Stimulated activated CD8-positive, alpha-beta memory T cell treated with anti-CD3 and anti-CD28 coated beads, Interleukin-2, amount 100 ng/mL, for 48 hours (primary cell): Measurements from ENCODE around the gene TRIOBP.

Experiments used
- DNase-seq, 2 donors: peaks; one replicate each; pipeline ENCODE4 v3.0.0-alpha.2; 2020; ENCODE audit warnings: low read depth in 2 of 2

Gene TRIOBP

DNA sequence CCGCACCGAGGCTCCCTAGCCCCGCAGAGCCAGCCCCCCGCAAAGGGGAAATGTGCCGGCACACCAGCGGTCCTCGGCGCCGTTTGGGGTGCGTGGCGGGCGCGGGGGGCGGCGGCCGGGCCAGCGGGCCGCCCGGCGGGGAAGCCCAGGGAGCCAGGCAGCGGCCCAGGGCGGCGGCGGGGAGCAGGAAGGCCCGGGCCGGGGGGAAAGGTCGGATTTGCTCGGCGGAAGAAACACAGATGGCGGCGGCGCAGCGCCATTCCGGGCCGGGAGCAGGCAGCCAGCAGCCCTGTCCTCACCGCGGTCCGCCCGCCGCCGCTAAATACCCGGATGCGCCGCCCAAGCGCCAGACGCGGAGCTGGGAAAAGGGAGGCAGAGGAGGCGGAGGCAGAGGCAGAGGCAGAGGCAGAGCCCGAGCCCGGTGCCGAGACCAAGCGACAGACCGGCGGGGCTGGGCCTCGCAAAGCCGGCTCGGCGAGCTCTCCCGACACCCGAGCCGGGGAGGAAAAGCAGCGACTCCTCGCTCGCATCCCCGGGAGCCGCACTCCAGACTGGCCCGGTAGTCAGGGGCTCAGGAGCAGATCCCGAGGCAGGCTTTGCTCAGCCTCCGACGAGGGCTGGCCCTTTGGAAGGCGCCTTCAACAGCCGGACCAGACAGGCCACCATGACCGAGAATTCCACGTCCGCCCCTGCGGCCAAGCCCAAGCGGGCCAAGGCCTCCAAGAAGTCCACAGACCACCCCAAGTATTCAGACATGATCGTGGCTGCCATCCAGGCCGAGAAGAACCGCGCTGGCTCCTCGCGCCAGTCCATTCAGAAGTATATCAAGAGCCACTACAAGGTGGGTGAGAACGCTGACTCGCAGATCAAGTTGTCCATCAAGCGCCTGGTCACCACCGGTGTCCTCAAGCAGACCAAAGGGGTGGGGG is 108.3 kb downstream of the TRIOBP start:
- DNase-seq: peak; percentile 51 to 70

DNA sequence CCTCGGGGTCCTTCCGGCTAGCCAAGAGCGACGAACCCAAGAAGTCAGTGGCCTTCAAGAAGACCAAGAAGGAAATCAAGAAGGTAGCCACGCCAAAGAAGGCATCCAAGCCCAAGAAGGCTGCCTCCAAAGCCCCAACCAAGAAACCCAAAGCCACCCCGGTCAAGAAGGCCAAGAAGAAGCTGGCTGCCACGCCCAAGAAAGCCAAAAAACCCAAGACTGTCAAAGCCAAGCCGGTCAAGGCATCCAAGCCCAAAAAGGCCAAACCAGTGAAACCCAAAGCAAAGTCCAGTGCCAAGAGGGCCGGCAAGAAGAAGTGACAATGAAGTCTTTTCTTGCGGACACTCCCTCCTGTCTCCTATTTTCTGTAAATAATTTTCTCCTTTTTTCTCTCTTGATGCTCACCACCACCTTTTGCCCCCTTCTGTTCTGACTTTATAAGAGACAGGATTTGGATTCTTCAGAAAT is 109.0 kb downstream of the TRIOBP start:
- no peak for DNase-seq

DNA sequence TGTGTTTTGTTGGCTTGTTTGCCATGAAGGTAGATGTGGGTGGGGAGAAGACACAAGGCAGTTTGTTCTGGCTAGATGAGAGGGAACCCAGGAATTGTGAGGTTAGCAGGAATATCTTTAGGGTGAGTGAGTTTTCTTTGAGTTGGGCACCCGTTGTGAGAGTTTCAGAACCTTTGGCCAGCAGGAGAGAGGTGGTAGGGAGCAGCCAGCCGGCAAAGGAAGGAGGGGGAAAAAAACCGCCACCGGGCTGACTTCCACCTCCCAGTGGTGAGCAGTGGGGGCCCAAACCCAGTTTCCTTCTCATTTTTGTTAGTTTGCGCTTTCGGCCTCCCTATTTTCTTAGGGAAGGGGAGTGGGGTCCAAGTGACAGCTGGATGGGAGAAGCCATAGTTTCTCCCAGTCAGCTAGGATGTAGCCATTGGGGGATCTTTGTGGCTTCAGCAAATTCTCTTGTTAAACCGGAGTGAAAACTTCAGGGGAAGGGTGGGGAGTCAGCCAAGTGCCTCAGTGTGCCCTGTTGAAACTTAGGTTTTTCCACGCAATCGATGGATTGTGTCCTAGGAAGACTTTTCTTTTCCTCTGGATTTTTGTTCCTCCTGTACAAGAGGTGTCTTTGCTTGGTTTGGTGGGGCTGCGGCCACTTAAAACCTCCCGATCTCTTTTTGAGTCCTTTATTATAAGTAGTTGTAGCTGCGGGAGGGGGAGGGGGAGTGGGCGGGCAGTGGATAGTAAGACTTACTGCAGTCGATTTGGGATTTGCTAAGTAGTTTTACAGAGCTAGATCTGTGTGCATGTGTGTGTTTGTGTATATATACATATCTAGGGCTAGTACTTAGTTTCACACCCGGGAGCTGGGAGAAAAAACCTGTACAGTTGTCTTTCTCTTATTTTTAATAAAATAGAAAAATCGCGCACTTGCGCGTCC is 109.8 kb downstream of the TRIOBP start:
- no peak for DNase-seq

DNA sequence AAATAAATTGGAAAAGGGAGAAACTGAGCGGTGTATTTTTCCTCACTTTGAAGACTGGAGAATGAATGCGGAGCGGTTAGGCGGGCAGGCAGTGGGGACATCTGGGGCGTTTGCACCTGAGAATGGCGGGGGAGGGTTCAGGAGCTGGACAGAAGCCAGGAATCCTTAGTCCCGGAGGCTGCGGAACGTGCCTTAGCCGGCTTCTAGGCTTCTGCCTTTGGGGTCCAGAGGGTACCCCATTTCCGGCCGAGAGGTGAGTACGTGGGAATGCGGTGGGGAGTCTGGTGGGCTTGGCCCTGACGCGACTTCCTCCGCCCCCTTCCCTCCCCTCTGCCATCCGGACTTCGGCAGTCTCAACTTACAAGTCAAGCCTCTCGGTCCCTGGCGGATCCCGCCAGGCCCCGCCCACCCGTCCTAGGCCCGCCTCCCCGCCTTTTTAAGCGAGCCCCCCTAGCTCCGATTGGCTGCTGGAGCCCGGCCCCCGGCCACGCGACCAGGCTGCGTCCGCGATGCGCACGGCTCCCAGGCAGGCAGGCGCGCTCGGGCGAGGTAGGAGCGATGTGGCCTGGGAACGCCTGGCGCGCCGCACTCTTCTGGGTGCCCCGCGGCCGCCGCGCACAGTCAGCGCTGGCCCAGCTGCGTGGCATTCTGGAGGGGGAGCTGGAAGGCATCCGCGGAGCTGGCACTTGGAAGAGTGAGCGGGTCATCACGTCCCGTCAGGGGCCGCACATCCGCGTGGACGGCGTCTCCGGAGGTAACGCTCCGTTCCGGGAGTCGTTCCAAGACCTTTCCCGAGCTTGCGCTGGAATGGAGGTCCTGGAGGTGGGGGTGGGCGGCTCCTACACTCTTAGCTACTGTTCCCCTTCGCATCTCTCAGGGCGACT is 110.8 kb downstream of the TRIOBP start, which contains the start of gene GCAT:
Gene GCAT, plus strand, starts transcription at position 525 of the 884 bp plus-strand sequence. Its CDS starts 34 bp downstream, at position 559.
- peak; percentile 90 to 96 for DNase-seq

DNA sequence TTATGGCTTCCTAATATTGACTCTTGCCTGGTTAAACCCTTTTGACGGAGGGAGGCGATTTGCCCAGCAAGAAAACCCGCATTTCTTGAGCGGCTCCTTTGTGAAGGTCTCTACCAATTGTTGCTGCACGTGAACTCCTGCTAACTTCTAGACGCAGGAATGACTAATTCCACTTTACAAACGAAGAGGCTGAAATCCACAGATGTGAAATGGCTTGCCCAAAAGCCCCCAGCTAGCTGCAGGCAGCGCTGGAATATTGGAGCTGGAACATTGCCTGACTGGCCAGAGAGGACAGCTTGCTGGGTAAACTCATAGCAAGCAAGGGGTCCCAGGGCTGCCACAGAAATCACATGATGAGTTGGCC is 111.4 kb downstream of the TRIOBP start:
- no peak for DNase-seq

DNA sequence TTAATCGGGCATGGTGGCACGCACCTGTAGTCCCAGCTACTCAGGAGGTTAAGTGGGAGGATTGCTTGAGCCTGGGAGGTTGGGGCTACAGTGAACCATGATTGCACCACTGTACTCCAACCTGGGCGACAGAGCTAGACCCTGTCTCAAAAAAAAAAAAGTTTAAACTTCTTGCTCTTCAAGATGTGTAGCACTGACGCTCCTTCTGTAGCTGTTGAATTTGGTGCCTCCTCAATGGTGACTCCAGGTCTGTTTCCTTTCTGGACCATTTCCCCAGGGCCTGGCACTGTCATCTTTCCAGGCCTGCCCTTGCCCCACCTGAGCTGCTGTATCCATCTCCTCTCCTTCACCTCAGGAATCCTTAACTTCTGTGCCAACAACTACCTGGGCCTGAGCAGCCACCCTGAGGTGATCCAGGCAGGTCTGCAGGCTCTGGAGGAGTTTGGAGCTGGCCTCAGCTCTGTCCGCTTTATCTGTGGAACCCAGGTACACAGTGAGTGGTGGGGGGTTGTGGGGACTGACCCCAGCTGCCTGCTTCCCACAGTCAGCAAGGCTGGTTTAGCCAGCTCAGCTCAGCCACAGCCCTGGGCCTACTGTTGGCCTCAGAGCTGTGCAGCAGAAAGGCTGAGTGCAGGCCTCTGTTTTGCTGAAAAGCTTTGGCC is 113.0 kb downstream of the TRIOBP start:
- no peak for DNase-seq

DNA sequence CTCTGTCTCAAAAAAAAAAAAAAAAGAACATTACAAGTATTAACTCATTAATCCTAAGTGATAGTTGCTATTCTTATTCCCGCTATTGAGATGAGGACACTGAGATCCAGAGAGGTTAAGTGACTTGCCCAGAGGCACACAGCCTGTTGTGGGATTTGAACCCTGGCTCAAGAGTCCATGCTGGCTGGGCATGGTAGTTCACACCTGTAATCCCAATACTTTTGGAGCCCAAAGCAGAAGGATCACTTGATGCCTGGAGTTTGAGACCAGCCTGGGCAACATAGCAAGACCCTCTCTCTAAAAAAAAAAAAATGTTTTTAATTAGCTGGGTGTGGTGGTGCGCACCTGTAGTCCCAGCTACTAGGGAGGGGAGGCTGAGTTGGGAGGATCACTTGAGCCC is 115.0 kb downstream of the TRIOBP start:
- no peak for DNase-seq

DNA sequence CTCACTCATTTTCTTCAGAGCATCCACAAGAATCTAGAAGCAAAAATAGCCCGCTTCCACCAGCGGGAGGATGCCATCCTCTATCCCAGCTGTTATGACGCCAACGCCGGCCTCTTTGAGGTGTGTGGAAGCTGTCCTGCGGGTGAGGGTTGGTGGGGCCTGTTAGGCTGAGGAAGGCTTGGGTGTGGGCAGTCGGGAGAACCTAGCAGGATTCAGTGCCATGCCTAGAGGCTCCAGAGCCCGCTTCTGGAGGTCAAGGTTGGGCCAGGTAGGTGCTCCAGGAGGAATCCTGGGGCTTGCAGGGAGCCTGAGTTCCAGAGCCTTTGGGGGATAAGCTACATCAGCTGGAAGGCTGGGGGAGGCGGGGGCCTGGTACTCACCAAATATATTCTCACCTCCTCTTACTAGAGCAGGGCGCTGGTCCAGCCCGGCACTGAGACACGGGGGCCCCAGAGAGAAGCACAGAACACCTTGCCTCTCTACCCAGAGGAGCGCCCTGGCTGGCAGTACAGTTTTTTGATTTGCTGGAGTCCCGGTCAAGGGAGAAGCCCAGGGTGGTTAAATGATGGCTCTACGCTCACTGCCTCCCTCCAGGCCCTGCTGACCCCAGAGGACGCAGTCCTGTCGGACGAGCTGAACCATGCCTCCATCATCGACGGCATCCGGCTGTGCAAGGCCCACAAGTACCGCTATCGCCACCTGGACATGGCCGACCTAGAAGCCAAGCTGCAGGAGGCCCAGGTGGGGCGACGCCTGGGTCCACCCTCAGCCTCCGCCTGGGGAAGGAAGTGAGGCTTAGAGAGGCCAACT is 116.2 kb downstream of the TRIOBP start:
- no peak for DNase-seq

DNA sequence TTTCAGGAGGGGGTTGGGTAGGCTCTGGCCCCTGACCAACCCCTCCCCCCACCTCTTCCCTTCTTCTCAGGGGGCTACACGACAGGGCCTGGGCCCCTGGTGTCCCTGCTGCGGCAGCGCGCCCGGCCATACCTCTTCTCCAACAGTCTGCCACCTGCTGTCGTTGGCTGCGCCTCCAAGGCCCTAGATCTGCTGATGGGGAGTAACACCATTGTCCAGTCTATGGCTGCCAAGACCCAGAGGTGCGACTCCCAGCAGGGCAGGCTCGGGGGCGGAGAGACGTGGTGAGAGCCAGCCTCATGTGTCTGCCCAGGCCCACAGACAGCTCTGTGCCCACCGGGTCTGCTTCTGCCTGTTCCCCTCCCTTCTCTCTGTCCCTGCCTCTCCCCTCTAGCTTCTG is 118.7 kb downstream of the TRIOBP start:
- DNase-seq: no peak

DNA sequence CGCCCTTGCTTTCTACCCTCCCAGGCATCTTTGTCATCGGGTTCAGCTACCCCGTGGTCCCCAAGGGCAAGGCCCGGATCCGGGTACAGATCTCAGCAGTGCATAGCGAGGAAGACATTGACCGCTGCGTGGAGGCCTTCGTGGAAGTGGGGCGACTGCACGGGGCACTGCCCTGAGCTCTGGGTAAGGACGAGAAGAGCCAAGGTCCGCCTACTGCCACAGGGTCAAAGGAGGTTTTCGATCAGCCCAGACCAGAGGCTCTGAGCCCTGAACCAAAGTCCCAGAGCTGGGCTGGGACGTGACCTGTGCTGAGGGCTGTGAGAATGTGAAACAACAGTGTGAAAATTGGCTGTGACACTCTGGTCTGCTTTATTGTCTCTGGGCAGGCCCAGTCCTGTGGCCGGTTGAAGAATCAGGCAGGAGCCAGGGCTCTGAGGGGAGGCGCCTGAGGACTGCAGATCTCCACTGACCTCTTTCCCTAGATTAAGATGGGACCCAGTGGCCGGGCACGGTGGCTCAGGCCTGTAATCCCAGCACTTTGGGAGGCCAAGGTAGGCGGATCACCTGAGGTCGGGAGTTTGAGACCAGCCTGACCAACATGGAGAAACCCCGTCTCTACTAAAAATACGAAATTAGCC is 119.8 kb downstream of the TRIOBP start:
- no peak for DNase-seq

DNA sequence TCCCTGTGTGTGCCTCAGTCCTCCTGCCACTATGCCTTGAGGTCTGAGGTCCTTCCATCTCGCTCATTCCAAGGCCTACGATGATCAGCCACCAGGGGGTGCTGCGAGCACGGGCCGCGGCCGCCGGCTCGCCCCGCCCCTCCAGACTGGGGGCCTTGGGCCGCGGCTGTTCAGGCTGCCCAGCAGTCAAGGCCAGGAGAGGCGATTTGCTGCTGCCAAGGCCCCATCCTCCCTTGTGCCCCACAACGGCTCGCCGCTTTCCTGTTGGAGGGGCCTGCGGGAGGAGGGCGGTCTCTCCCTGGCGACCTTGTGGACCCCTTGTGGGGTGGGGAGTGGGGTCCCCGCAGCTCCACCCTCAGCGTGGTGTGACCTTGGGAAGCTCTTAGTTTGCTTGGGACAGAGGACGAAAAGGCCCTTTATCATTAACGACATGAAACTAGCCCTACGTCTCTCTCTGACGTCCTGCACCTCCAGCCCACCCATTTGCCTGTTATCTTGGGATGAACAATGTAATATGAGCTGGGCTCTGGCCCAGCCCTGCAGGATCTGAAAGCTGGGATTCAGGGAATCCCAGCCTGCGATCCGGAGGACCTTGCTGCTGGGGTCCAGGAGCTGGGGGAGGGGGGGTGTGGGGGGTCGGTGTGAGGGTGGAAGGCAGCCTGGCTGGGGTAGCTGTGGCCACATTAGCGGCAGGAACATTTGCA is 121.0 kb downstream of the TRIOBP start:
- DNase-seq: peak; percentile 76 to 78

DNA sequence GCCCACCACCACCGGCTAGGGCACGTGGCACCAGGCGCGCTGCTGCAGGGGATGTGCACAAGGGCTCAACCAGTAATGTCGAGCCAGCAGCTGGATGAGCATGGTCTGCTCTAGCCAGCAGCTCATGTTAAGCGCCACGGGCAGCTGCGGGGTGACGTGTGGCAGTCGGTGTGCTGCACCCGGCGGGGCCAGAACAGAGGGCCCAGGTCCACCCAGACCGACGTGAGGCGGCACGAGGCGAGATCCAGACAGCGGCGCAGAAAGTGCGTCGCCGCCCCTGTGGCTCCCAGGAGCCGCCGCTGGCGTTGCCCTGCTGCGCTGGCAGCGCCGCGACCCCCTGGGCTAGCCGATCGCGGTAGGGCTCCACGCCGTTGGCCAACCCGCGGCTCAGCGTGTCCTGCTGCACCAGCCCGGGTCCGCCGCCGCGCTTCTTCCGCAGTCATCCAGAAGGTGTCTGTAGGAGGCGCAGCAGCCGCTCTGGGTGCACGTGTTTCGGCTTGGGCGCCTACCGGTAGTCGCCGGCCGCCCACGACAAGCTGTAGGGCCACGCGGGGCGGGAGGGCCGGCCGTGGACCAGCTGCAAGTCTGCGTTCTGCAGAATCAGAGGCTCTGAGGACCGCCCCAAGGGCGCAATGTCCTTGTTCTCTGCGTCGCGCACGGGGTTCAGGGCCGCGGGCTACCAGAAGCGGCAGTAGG is 121.7 kb downstream of the TRIOBP start:
- DNase-seq: peak; percentile 45 to 47

DNA sequence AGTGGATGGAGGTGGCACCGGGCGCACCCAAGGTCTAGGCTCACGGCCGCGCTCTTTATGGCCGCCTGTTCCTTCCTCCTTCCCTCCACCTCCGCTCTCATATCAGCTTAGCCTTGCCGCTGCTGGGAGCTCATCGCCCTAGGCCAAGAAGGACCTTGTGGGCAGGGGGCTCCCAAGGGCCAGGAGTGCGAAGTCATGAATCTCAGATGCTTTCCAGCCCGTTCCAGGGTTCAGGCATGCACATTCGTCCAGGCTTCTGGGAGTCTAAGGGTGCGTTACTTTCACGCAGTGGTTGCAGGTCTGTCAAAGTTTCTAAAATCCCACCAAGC is 122.2 kb downstream of the TRIOBP start:
- DNase-seq: no peak

DNA sequence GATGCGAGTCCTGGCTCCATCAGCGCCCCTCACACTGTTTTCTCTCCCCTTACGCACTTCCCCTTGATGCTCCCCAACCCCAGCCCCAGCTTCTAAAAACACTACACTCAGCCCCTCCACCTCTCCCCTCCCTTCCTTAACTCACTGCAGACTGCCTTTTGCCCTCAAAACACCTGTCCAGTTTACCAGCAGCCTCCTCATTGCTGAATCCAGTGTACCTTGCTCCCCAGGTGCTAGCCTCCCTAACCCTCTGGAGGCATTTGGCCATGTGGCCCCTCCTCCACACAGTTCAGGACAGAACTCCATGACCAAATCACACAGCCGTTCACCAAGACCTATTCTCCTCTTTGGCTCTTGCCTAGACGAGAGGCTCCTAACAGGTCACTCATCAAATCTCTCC is 123.5 kb downstream of the TRIOBP start:
- no peak for DNase-seq

DNA sequence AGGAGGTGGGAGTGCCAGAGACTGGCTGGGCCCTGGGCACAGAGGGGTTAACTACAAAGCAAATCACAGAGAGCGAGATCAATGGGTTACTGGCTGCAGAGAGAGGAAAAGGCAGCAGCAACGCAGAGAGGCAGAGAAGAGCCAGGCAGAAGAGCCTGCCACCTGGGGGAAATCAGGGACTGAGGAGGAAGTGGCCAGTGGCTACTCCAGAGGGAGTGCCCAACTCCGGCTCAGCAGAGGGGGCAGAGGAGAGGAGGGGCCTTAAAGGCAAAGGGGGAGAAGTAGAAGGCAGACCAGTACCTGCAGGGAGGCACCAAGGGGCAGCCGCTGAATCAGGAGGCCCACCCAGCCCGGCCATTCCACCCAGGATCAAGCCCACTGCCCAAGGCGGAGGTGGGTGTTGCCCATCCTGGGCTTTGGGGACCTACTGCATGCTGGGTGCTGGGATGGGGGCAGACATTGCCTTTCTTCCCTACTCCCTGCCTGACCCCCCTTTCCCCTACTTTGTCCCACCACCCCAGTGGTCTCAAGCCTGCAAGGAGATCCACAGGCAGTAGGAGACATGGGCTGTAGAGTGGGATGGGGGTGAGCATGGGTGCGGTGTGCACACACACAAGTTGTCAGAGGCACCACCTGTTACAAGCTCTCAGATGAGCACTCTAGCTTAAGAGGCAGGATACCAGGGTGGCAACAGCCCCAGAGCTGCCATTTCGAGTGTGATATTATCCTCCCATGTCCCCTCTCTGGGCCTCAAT is 125.4 kb downstream of the TRIOBP start:
- no peak for DNase-seq

DNA sequence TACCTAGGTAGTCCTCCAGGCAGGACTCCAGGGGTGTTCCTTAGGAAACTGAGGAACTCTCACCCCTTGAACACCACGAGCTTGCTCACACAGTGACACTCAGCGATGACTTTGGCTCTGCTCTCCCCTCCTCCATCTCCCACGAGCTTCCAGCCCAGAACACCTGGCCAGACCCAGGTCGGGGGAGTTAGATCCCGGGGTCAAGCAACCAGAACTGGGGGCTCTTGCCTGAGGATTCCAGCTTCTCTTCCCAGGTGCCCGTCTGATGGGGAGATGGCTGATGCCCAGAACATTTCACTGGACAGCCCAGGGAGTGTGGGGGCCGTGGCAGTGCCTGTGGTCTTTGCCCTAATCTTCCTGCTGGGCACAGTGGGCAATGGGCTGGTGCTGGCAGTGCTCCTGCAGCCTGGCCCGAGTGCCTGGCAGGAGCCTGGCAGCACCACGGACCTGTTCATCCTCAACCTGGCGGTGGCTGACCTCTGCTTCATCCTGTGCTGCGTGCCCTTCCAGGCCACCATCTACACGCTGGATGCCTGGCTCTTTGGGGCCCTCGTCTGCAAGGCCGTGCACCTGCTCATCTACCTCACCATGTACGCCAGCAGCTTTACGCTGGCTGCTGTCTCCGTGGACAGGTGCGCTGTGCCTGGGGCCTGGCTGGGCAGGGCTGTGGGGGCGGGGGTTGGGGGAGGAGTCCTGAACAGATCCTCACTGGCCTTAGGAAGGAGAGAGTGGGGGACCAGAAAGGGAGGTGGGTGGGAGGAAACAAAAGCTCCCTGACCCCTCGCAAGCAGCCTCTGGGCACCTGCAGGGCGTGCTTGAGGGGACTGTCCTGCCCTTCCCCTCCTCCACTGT is 126.5 kb downstream of the TRIOBP start, which contains the start of gene GALR3:
Gene GALR3, plus strand, starts transcription at position 249 of the 852 bp plus-strand sequence. Its CDS starts 25 bp downstream, at position 274.
- no peak for DNase-seq
